G401.6 (cell line): ENCODE results near the gene NT5C1A.

Source experiments
- FAIRE-seq: peaks from 2 replicates; lab custom pipeline; 2012; peaks lifted over from hg19 to GRCh38; lab: Jason Lieb, UNC

The NT5C1A gene

GRCh38 chr1:39671793-39672550 lies at the start of gene NT5C1A:
NT5C1A (minus strand) TSS chr1:39672107; CDS start chr1:39672038, 69 bp downstream.
- no peak for FAIRE-seq

- FAIRE-seq = no peak
Measured at GRCh38 chr1:39721664-39722063, 49.8 kb upstream of the NT5C1A start.

- peak; percentile 97 for FAIRE-seq
Measured at GRCh38 chr1:39720094-39720999, 48.4 kb upstream of the NT5C1A start.

- no peak for FAIRE-seq
Measured at GRCh38 chr1:39717809-39718208, 45.9 kb upstream of the NT5C1A start.

GRCh38 chr1:39713557-39713956 lies 41.6 kb upstream of the NT5C1A start:
- no peak for FAIRE-seq

GRCh38 chr1:39711966-39712340 lies 40.0 kb upstream of the NT5C1A start:
- FAIRE-seq = no peak

- no peak for FAIRE-seq
Measured at GRCh38 chr1:39711104-39711965, 39.4 kb upstream of the NT5C1A start.

- FAIRE-seq = no peak
Measured at GRCh38 chr1:39707506-39707905, 35.6 kb upstream of the NT5C1A start.

- no peak for FAIRE-seq
Measured at GRCh38 chr1:39704757-39705156, 32.9 kb upstream of the NT5C1A start.

- no peak for FAIRE-seq
Measured at GRCh38 chr1:39701049-39701439, 29.1 kb upstream of the NT5C1A start.

- FAIRE-seq = no peak
Measured at GRCh38 chr1:39700348-39700747, 28.4 kb upstream of the NT5C1A start.

- FAIRE-seq = no peak
Measured at GRCh38 chr1:39699419-39699818, 27.5 kb upstream of the NT5C1A start.

- no peak for FAIRE-seq
Measured at GRCh38 chr1:39698568-39698967, 26.7 kb upstream of the NT5C1A start.

- FAIRE-seq = no peak
Measured at GRCh38 chr1:39696448-39696847, 24.5 kb upstream of the NT5C1A start.

- FAIRE-seq = no peak
Measured at GRCh38 chr1:39695016-39695415, 23.1 kb upstream of the NT5C1A start.

- FAIRE-seq = no peak
Measured at GRCh38 chr1:39694026-39694425, 22.1 kb upstream of the NT5C1A start.

- no peak for FAIRE-seq
Measured at GRCh38 chr1:39692152-39693074, 20.5 kb upstream of the NT5C1A start.

- peak; percentile 57 for FAIRE-seq
Measured at GRCh38 chr1:39691383-39692151, 19.7 kb upstream of the NT5C1A start, which contains the start of gene HPCAL4. HPCAL4 (minus strand) TSS chr1:39691433; CDS start chr1:39684603, 6,830 bp downstream.

GRCh38 chr1:39690794-39691382 lies 19.0 kb upstream of the NT5C1A start:
- FAIRE-seq = no peak

GRCh38 chr1:39690225-39690624 lies 18.3 kb upstream of the NT5C1A start:
- FAIRE-seq = no peak
